OCI-LY1 (cell line): ENCODE measurements around the gene ST3GAL4.

Experiments used
- H2AFZ ChIP-seq: fragments of 200-600 bp; sonication (generic), shearing (Covaris generic); 2 replicates; pipeline ENCODE4 v1.6.0; 2014; ENCODE audit warnings: antibody characterized with exemption, mild to moderate bottlenecking, low read length
- H3F3A ChIP-seq: fragments of 200-600 bp; sonication (generic), shearing (Covaris generic); 2 replicates; pipeline ENCODE4 v1.6.0; 2014; ENCODE audit warnings: mild to moderate bottlenecking, antibody characterized with exemption, low read length, moderate library complexity; ENCODE audit not compliant: insufficient read depth
- H3K27ac ChIP-seq: fragments of 200-600 bp; sonication (generic); 2 replicates; pipeline ENCODE4 v1.5.1; 2014; ENCODE audit warnings: low read length, mixed run types, mild to moderate bottlenecking, low read depth; ENCODE audit not compliant: poor library complexity, severe bottlenecking
- H3K27me3 ChIP-seq: fragments of 200-600 bp; sonication (generic); 2 replicates; pipeline ENCODE4 v1.6.0; 2014; ENCODE audit warnings: antibody characterized with exemption, mild to moderate bottlenecking, low read length, moderate library complexity; ENCODE audit not compliant: insufficient read depth
- H3K36me3 ChIP-seq: fragments of 200-600 bp; sonication (generic); 2 replicates; pipeline ENCODE4 v1.6.1; 2014; ENCODE audit warnings: mild to moderate bottlenecking, antibody characterized with exemption, low read length, moderate library complexity, mixed read lengths; ENCODE audit not compliant: insufficient read depth
- H3K4me1 ChIP-seq: fragments of 200-600 bp; sonication (generic); 2 replicates; pipeline ENCODE4 v1.5.1; 2014; ENCODE audit warnings: mild to moderate bottlenecking, low read length, moderate library complexity; ENCODE audit not compliant: insufficient read depth, severe bottlenecking
- H3K4me2 ChIP-seq: fragments of 200-600 bp; sonication (generic), shearing (Covaris generic); 2 replicates; pipeline ENCODE4 v1.6.1; 2014; ENCODE audit warnings: low read length
- H3K4me3 ChIP-seq: fragments of 200-600 bp; sonication (generic); 2 replicates; pipeline ENCODE4 v1.5.1; 2014; ENCODE audit warnings: low read length, low read depth, mild to moderate bottlenecking, mixed read lengths; ENCODE audit not compliant: poor library complexity, severe bottlenecking
- H3K79me2 ChIP-seq: fragments of 200-600 bp; shearing (Covaris generic); 2 replicates; pipeline ENCODE4 v1.6.1; 2016; ENCODE audit warnings: mixed run types, low read length, mixed read lengths; ENCODE audit not compliant: insufficient read depth
- H3K9ac ChIP-seq: fragments of 200-600 bp; sonication (generic), shearing (Covaris generic); 2 replicates; pipeline ENCODE4 v1.6.1; 2014; ENCODE audit warnings: mild to moderate bottlenecking, low read length, mixed read lengths
- H3K9me2 ChIP-seq: fragments of 200-600 bp; sonication (generic), shearing (Covaris generic); 2 replicates; pipeline ENCODE4 v1.6.1; 2014; ENCODE audit warnings: low read depth, mild to moderate bottlenecking, low read length, mixed read lengths
- H3K9me3 ChIP-seq: fragments of 200-600 bp; shearing (Covaris generic); 2 replicates; pipeline ENCODE4 v1.6.1; 2014; ENCODE audit warnings: low read length, mixed read lengths
- H4K20me1 ChIP-seq: fragments of 200-600 bp; sonication (generic), shearing (Covaris generic); 2 replicates; pipeline ENCODE4 v1.6.0; 2016; ENCODE audit warnings: mild to moderate bottlenecking, low read length; ENCODE audit not compliant: insufficient read depth
- EZH2 ChIP-seq: fragments of 200-600 bp; sonication (generic), shearing (Covaris generic); IDR thresholded peaks from 2 replicates; pipeline ENCODE4 v1.8.0; 2017; ENCODE audit warnings: borderline replicate concordance, mixed run types, mild to moderate bottlenecking, antibody characterized with exemption, low read length, moderate library complexity, mixed read lengths
- TF ChIP-seq, protein P1 (sequence below): fragments of 200-600 bp; sonication (generic), shearing (Covaris generic); IDR thresholded peaks from 2 replicates; pipeline ENCODE4 v1.5.1; 2017; ENCODE audit warnings: mild to moderate bottlenecking, antibody characterized with exemption, low read length, moderate library complexity, mixed read lengths

ST3GAL4 gene

DNA sequence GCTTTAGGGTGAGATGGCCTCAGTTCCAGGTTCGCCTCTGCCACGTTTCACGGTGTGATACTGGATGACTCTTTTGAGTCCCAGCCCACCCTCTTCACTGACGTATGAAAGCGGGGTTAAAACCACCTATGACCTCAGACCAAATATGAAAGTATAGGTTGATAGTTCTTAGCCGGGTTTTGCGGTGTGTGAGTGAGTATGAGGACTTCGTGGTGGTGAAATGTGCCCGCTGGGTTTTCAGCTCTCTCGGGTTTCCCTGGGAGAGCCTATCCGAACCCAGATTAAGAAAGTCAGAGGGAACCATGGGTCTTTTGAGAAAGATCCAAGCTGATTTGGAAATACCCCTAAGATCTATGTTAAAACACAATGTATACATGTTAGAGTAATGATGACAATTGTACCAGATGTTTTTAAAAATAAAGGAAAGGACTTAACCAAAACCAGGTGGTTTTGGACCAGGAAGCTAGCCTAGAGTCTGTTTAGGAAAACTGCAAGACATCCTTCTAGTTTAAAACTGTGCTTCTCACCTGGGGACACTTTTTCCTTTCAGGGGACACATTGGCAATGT is 25.8 kb upstream of the ST3GAL4 start:
- Histone ChIP-seq H3K9ac (no peak overlapping the region), H2AFZ (no peak overlapping the region), H3F3A (no peaks in the 10 kb centered on the region), H3K79me2 (no peaks in the 10 kb centered on the region), H3K36me3 (peaks cover 26% of the 10 kb centered on the region), H3K9me3 (no peaks in the 10 kb centered on the region), H3K9me2 (no peaks in the 10 kb centered on the region), H4K20me1 (no peaks in the 10 kb centered on the region), H3K27me3 (no peaks in the 10 kb centered on the region), H3K27ac (no peak overlapping the region), H3K4me1 (no peaks in the 10 kb centered on the region), H3K4me3 (no peak overlapping the region), H3K4me2 (no peak overlapping the region)
- TF ChIP-seq, protein P1, sequence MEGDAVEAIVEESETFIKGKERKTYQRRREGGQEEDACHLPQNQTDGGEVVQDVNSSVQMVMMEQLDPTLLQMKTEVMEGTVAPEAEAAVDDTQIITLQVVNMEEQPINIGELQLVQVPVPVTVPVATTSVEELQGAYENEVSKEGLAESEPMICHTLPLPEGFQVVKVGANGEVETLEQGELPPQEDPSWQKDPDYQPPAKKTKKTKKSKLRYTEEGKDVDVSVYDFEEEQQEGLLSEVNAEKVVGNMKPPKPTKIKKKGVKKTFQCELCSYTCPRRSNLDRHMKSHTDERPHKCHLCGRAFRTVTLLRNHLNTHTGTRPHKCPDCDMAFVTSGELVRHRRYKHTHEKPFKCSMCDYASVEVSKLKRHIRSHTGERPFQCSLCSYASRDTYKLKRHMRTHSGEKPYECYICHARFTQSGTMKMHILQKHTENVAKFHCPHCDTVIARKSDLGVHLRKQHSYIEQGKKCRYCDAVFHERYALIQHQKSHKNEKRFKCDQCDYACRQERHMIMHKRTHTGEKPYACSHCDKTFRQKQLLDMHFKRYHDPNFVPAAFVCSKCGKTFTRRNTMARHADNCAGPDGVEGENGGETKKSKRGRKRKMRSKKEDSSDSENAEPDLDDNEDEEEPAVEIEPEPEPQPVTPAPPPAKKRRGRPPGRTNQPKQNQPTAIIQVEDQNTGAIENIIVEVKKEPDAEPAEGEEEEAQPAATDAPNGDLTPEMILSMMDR, result no peak
- no peak for TF ChIP-seq EZH2

DNA sequence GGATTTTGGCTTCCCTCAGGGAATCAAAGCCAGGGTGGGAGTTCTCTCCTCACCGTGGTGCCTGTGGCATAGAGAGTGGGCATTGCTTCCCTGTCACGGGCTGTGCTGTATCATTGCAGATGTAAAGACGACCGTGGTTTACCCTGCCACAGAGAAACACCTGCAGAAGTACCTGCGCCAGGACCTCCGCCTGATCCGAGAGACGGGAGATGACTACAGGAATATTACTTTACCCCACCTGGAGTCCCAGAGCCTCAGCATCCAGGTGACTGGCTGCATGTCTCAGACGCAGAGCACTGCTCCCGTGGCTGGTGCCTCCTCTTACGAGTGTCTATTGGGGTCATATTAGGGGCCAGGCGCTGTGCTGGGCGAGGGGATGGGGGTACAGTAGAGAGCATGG is 24.2 kb upstream of the ST3GAL4 start:
- no peaks in the 10 kb centered on the region for H3K9me3 ChIP-seq
- H3K36me3 ChIP-seq, result peaks cover 33% of the 10 kb centered on the region
- no peaks in the 10 kb centered on the region for H3K9me2 ChIP-seq
- no peak overlapping the region for H3K27ac ChIP-seq
- TF ChIP-seq, protein P1, result no peak
- no peak for TF ChIP-seq EZH2
- H2AFZ ChIP-seq, result no peak overlapping the region
- H3F3A ChIP-seq, result no peaks in the 10 kb centered on the region
- no peaks in the 10 kb centered on the region for H3K27me3 ChIP-seq
- no peak overlapping the region for H3K4me3 ChIP-seq
- no peaks in the 10 kb centered on the region for H4K20me1 ChIP-seq
- no peaks in the 10 kb centered on the region for H3K79me2 ChIP-seq
- no peak overlapping the region for H3K4me2 ChIP-seq
- no peak overlapping the region for H3K9ac ChIP-seq
- H3K4me1 ChIP-seq, result no peaks in the 10 kb centered on the region

DNA sequence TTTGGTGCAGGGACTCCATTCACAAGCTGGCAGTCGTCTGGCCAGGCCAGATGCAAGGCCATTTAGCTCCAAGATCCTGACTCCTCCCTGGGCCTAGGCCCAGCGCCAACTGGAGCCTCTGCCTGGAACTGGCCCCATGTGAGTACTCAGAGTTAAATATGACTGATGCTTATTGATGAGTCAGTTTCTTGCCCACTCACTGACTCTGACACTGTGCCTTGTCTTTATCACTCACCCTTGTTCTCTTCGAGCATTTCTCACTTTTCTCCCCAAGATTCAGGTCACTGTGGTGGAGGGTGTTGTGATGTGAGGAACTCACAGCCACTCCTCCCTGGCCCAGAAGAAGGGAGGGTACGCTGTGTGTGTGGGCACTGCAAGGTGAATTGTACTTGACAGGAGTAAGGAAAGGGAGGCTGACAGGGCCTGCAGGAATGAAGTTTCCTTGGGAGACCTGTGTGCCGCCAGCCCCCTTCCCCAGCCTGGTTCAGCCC is 23.2 kb upstream of the ST3GAL4 start:
- Histone ChIP-seq H3K36me3 (peaks cover 36% of the 10 kb centered on the region), H3K79me2 (no peaks in the 10 kb centered on the region), H3K4me2 (no peak overlapping the region), H2AFZ (no peak overlapping the region), H3K27me3 (no peaks in the 10 kb centered on the region), H3K9ac (no peak overlapping the region), H3K9me2 (no peaks in the 10 kb centered on the region), H3K4me3 (no peak overlapping the region), H3K27ac (no peak overlapping the region), H3K4me1 (no peaks in the 10 kb centered on the region), H3F3A (no peaks in the 10 kb centered on the region), H3K9me3 (no peaks in the 10 kb centered on the region), H4K20me1 (no peaks in the 10 kb centered on the region)
- TF ChIP-seq, protein P1, result no peak
- no peak for TF ChIP-seq EZH2
